IMR-90 (cell line): ENCODE data around the gene VPS25. TPM values are rescaled to one million over a fixed set of nuclear protein-coding genes. Genes with fewer than 3 reads are reported as not detected.

Source experiments
- ATAC-seq: fragments of 200-7000 bp; cut with Tn5 transposase; 2 replicates; pipeline ENCODE4 v1.9.1; 2020; ENCODE audit warnings: low read depth, mild to moderate bottlenecking, moderate library complexity
- BruUV-seq: library from RNA; stranded (reverse); fragments of 400-500 nt; replicated peaks from 2 replicates; lab custom pipeline; 2021; lab: Mats Ljungman, UMichigan
- CTCF ChIA-PET: fragments of 300-600 bp; formaldehyde crosslinking; extraction: SDS; loops from one replicate; lab custom pipeline; 2021; ENCODE audit warnings: antibody characterized with exemption; lab: Yijun Ruan, JAX
- POLR2A ChIA-PET: fragments of 300-600 bp; sonication (Branson Sonifier 250); formaldehyde crosslinking; loops from one replicate; lab custom pipeline; 2022; ENCODE audit warnings: antibody characterized with exemption; ENCODE audit not compliant: unreplicated experiment; lab: Charles Lee
- DNase-seq: peaks from one replicate; pipeline ENCODE4 v3.0.0; 2013
- H2AFZ ChIP-seq: replicated peaks from 2 replicates; pipeline ENCODE3; 2013; ENCODE audit warnings: low read length, mild to moderate bottlenecking; ENCODE audit not compliant: poor library complexity
- H2AK5ac ChIP-seq: 2 replicates; pipeline ENCODE4 v1.6.1; 2013; ENCODE audit warnings: low read depth, low read length, inconsistent platforms
- H2AK9ac ChIP-seq: replicated peaks from 2 replicates; pipeline ENCODE3; 2013; ENCODE audit warnings: mild to moderate bottlenecking, low read depth, low read length, moderate library complexity; ENCODE audit not compliant: poor library complexity
- H2BK120ac ChIP-seq: 2 replicates; pipeline ENCODE4 v1.6.1; 2013; ENCODE audit warnings: low read depth, low read length, inconsistent platforms
- H2BK15ac ChIP-seq: 3 replicates; pipeline ENCODE4 v1.6.1; 2013; ENCODE audit warnings: low read depth, low read length, inconsistent platforms
- H2BK20ac ChIP-seq: 2 replicates; pipeline ENCODE4 v1.6.1; 2013; ENCODE audit warnings: low read depth, mild to moderate bottlenecking, inconsistent platforms, low read length, moderate library complexity
- H2BK5ac ChIP-seq: 2 replicates; pipeline ENCODE4 v1.6.1; 2013; ENCODE audit warnings: mild to moderate bottlenecking, low read depth, low read length, inconsistent platforms; ENCODE audit not compliant: poor library complexity, severe bottlenecking
- H3K14ac ChIP-seq: replicated peaks from 2 replicates; pipeline ENCODE4 v1.6.1; 2013; ENCODE audit warnings: low read depth, low read length, inconsistent platforms
- H3K18ac ChIP-seq: 2 replicates; pipeline ENCODE4 v1.6.1; 2013; ENCODE audit warnings: low read depth, low read length, control low read depth
- H3K23ac ChIP-seq: 2 replicates; pipeline ENCODE4 v1.6.1; 2013; ENCODE audit warnings: low read depth, low read length, inconsistent platforms
- H3K27ac ChIP-seq: 2 replicates; pipeline ENCODE4 v1.5.1; 2013; ENCODE audit warnings: mild to moderate bottlenecking, control low read depth, low read length; ENCODE audit not compliant: insufficient read depth
- H3K27me3 ChIP-seq: 2 replicates; pipeline ENCODE4 v1.6.1; 2013; ENCODE audit warnings: low read length; ENCODE audit not compliant: control insufficient read depth, insufficient read depth
- H3K36me3 ChIP-seq: 2 replicates; pipeline ENCODE4 v1.6.1; 2013; ENCODE audit warnings: low read length, mixed read lengths; ENCODE audit not compliant: control insufficient read depth, insufficient read depth
- H3K4ac ChIP-seq: 2 replicates; pipeline ENCODE4 v1.6.1; 2013; ENCODE audit warnings: low read depth, low read length, inconsistent platforms
- H3K4me1 ChIP-seq: 2 replicates; pipeline ENCODE4 v1.6.1; 2013; ENCODE audit warnings: low read length, mixed read lengths; ENCODE audit not compliant: control insufficient read depth, insufficient read depth
- H3K4me2 ChIP-seq: 2 replicates; pipeline ENCODE4 v1.6.1; 2013; ENCODE audit warnings: low read depth, mild to moderate bottlenecking, control low read depth, low read length, moderate library complexity
- H3K4me3 ChIP-seq: 2 replicates; pipeline ENCODE4 v1.5.1; 2013; ENCODE audit warnings: low read depth, mild to moderate bottlenecking, control low read depth, low read length, moderate library complexity; ENCODE audit not compliant: insufficient read depth
- H3K56ac ChIP-seq: 2 replicates; pipeline ENCODE4 v1.6.1; 2013; ENCODE audit warnings: low read length, inconsistent platforms; ENCODE audit not compliant: insufficient read depth; ENCODE audit errors: extremely low read depth
- H3K79me1 ChIP-seq, 2 experiments: 2 replicates each; pipeline ENCODE4 v1.6.1; 2013; ENCODE audit warnings: low read length in 2 of 2, inconsistent platforms in 1 of 2, low read depth in 1 of 2
- H3K9ac ChIP-seq: 2 replicates; pipeline ENCODE4 v1.6.1; 2013; ENCODE audit warnings: low read depth, low read length, control low read depth
- H3K9me1 ChIP-seq: 2 replicates; pipeline ENCODE4 v1.6.1; 2013; ENCODE audit warnings: low read length, inconsistent platforms; ENCODE audit not compliant: insufficient read depth
- H3K9me3 ChIP-seq: 2 replicates; pipeline ENCODE4 v1.6.1; 2013; ENCODE audit warnings: low read length; ENCODE audit not compliant: control insufficient read depth, insufficient read depth
- H4K20me1 ChIP-seq: 2 replicates; pipeline ENCODE4 v1.6.1; 2013; ENCODE audit warnings: low read length, inconsistent platforms; ENCODE audit not compliant: insufficient read depth
- H4K5ac ChIP-seq: 2 replicates; pipeline ENCODE4 v1.6.1; 2013; ENCODE audit warnings: mild to moderate bottlenecking, low read depth, low read length, control low read depth
- H4K8ac ChIP-seq, 2 experiments: 2 replicates each; pipeline ENCODE4 v1.6.1; 2013; ENCODE audit warnings: low read depth in 2 of 2, low read length in 2 of 2, control low read depth in 1 of 2, inconsistent platforms in 1 of 2
- H4K91ac ChIP-seq: 2 replicates; pipeline ENCODE4 v1.6.1; 2013; ENCODE audit warnings: low read depth, low read length, inconsistent platforms; ENCODE audit not compliant: insufficient read depth
- BHLHE40 ChIP-seq: fragments of 150-350 bp; IDR thresholded peaks from 2 replicates; pipeline ENCODE4 v1.6.1; 2016; ENCODE audit warnings: mild to moderate bottlenecking, low read depth, low read length
- CEBPB ChIP-seq: IDR thresholded peaks from 2 replicates; pipeline ENCODE4 v1.6.1; 2012; ENCODE audit warnings: low read depth, low read length, improper control_type of control experiment
- CHD1 ChIP-seq: IDR thresholded peaks from 2 replicates; pipeline ENCODE4 v1.6.1; 2012; ENCODE audit warnings: low read depth, low read length, improper control_type of control experiment
- FOS ChIP-seq: fragments of 150-350 bp; IDR thresholded peaks from 2 replicates; pipeline ENCODE4 v1.6.1; 2016; ENCODE audit warnings: low read depth, low read length
- MAFK ChIP-seq: IDR thresholded peaks from 2 replicates; pipeline ENCODE4 v1.6.1; 2012; ENCODE audit warnings: low read depth, low read length, improper control_type of control experiment
- MXI1 ChIP-seq: IDR thresholded peaks from 2 replicates; pipeline ENCODE4 v1.6.1; 2012; ENCODE audit warnings: low read depth, mild to moderate bottlenecking, low read length, moderate library complexity, borderline replicate concordance
- POLR2A ChIP-seq: IDR thresholded peaks from 2 replicates; pipeline ENCODE4 v1.6.1; 2012; ENCODE audit warnings: mild to moderate bottlenecking, low read depth, low read length
- RAD21 ChIP-seq: IDR thresholded peaks from 2 replicates; pipeline ENCODE4 v1.6.1; 2012; ENCODE audit warnings: low read length, improper control_type of control experiment
- RCOR1 ChIP-seq: IDR thresholded peaks from 2 replicates; pipeline ENCODE4 v1.6.1; 2012; ENCODE audit warnings: mild to moderate bottlenecking, low read length, improper control_type of control experiment; ENCODE audit not compliant: insufficient replicate concordance
- USF2 ChIP-seq: fragments of 150-350 bp; IDR thresholded peaks from 2 replicates; pipeline ENCODE4 v1.6.1; 2017; ENCODE audit warnings: mild to moderate bottlenecking, antibody characterized with exemption, low read length, low read depth
- WGBS, 2 experiments: methylation state at CpG; one replicate each; pipeline versions ENCODE4 v1.1.5 to v1.1.7; 2013; ENCODE audit warnings: missing lambda C conversion rate in 2 of 2; ENCODE audit not compliant: insufficient read length in 1 of 2; ENCODE audit errors: extremely low coverage in 2 of 2; 5-methylcytosine and 5-hydroxymethylcytosine counted together
- dilution Hi-C: fragments of 300-500 bp; cut with HindIII; formaldehyde crosslinking; loops from one replicate; pipeline ENCODE4 v1.14.3; 2018; ENCODE audit warnings: low sequenced_read_pairs; ENCODE audit not compliant: unreplicated experiment
- in situ Hi-C: fragments of 300-500 bp; cut with MboI; formaldehyde crosslinking; loops from 3 replicates; pipeline ENCODE4 v1.14.3; 2019; ENCODE audit warnings: low sequenced_read_pairs, inconsistent platforms, mixed read lengths
- intact Hi-C: fragments of 100-400 bp; cut with micrococcal nuclease; formaldehyde crosslinking; loops from 2 replicates; pipeline ENCODE4 v1.10.0; 2022
- polyA plus RNA-seq, 3 experiments: library from polyadenylated mRNA; depleted of rRNA; stranded (reverse); fragments of >200 nt; gene quantifications; 2 replicates each; pipeline ENCODE4 v1.2.3, GENCODE V29; 2012; ENCODE audit warnings: low replicate concordance in 1 of 3
- total RNA-seq: library from RNA; depleted of rRNA; stranded (reverse); fragments of >200 nt; gene quantifications from 2 replicates; pipeline ENCODE4 v1.2.3, GENCODE V29; 2012

VPS25 gene
- total and polyA plus RNA-seq, 2 of the 4 experiments (the other 2 are of a cell fraction), result 71.3 to 130 TPM

GRCh38 chr17:42723636-42724035 lies 49.6 kb upstream of the VPS25 start:
- CTCF ChIA-PET, result no interaction called here

More at GRCh38 chr17:42723636-42724035, 49.6 kb upstream of the VPS25 start:
- H2BK15ac ChIP-seq, result no peak overlapping the region
- H3K27me3 ChIP-seq, result no peaks in the 10 kb centered on the region
- no TSS peak for BruUV-seq
- H4K20me1 ChIP-seq, result no peaks in the 10 kb centered on the region
- DNase-seq (no peak), ATAC-seq (no peak)
- no CpG with 5 or more reads among the region's 3 CpGs for WGBS, 2 experiments
- no peak overlapping the region for H3K4me3 ChIP-seq
- TF ChIP-seq BHLHE40 (no peak), CEBPB (no peak), MXI1 (no peak), FOS (no peak), MAFK (no peak), CHD1 (no peak), RAD21 (no peak), RCOR1 (no peak), USF2 (no peak), POLR2A (no peak)
- H2BK5ac ChIP-seq, result no peak overlapping the region
- no peak overlapping the region for H2AK9ac ChIP-seq
- peaks cover 31% of the 10 kb centered on the region for H3K36me3 ChIP-seq
- H3K56ac ChIP-seq, result no peak overlapping the region; the same call in 1 of the 2 replicates
- no peak overlapping the region for H4K8ac ChIP-seq
- no peaks in the 10 kb centered on the region for H3K4me1 ChIP-seq
- H2BK120ac ChIP-seq, result no peak overlapping the region
- no peak overlapping the region for H4K5ac ChIP-seq
- no peaks in the 10 kb centered on the region for H3K9me1 ChIP-seq
- H3K4ac ChIP-seq, result no peak overlapping the region
- POLR2A ChIA-PET, result no interaction called here
- H2AK5ac ChIP-seq, result no peak overlapping the region
- no peak overlapping the region for H4K91ac ChIP-seq
- no peaks in the 10 kb centered on the region for H3K79me1 ChIP-seq
- H3K14ac ChIP-seq, result no peak overlapping the region
- no peak overlapping the region for H3K9ac ChIP-seq
- no peak overlapping the region for H3K23ac ChIP-seq
- no peak overlapping the region for H3K18ac ChIP-seq
- no peak overlapping the region for H3K4me2 ChIP-seq
- in situ Hi-C loops, result loop anchor here (10.0 kb wide), 1 partner anchor 211 kb away; no protein-coding TSS in a partner anchor
- no peak overlapping the region for H2AFZ ChIP-seq
- H3K9me3 ChIP-seq, result no peaks in the 10 kb centered on the region
- intact Hi-C loops, result no loop called here
- H3K27ac ChIP-seq, result no peak overlapping the region
- dilution Hi-C loops, result no loop called here
- no peak overlapping the region for H2BK20ac ChIP-seq
